ENCODE results near the gene PCDHGC5. TPM values are rescaled to one million over a fixed set of nuclear protein-coding genes. Genes with fewer than 3 reads are reported as not detected.

Gene PCDHGC5
- total RNA-seq, 1 donor from 2014 or later: 0.54 TPM

DNA sequence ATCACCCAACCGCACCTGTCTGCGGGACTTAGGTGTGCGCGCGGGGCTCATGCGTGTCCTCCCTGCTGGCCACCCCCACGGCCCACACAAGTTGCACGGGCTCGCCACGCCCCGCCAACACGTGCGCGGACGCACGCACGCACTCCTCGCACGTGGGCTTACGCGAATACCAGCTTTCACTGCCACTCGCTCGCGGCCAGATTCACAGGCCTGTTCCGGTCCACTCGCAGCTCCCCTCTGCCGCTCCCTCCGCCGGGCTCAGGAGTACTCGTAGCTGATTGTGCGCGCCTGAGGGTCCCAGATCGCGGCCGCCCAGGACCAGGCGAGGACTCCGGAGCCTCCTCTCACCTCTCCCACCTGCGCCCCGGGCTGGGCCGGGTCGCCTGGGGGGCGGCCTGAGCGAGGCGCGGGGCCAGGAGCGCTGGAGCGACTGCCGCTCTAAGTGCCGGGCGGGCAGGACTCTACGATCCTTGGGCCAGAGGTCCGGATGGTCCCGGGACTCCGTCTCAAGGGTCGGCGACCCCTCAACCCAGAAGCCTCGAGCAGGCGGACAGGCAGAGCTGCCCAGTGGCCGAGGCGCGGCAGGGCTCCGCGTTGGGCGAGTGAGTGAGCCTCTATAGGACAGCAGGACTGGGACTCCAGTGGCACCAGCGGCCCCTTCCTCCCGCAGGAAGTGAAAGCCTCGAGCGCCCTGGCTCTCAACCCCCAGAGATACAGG lies 3.4 kb downstream of the PCDHGC5 start:
- Histone ChIP-seq H3K27me3 (ENCODE audit: control insufficient read depth, insufficient read depth, low read length) (peaks cover 23% of the 10 kb centered on the region), H3K4me3 (ENCODE audit: low read depth, low read length) (no peak overlapping the region)
- DNase-seq (ENCODE audit: low read depth): no peak

GRCh38 chr5:141493500-141494422 lies 4.9 kb downstream of the PCDHGC5 start:
- TF ChIP-seq CTCF (IDR thresholded peaks at IDR 0.05; ENCODE audit: insufficient read depth, low read length, poor library complexity, severe bottlenecking): no peak
- no peak for DNase-seq (ENCODE audit: low read depth)
- Histone ChIP-seq H3K4me3 (ENCODE audit: low read depth, low read length) (no peak overlapping the region), H3K36me3 (ENCODE audit: control insufficient read depth, insufficient read depth, low read length) (no peaks in the 10 kb centered on the region), H3K27me3 (ENCODE audit: control insufficient read depth, insufficient read depth, low read length) (peaks cover 23% of the 10 kb centered on the region)

More for the DNA sequence above, 3.4 kb downstream of the PCDHGC5 start:
- TF ChIP-seq CTCF (IDR thresholded peaks at IDR 0.05; ENCODE audit: insufficient read depth, low read length, poor library complexity, severe bottlenecking): no peak
- H3K36me3 ChIP-seq (ENCODE audit: control insufficient read depth, insufficient read depth, low read length): no peaks in the 10 kb centered on the region

- DNase-seq (ENCODE audit: low read depth): no peak
- Histone ChIP-seq H3K27me3 (ENCODE audit: control insufficient read depth, insufficient read depth, low read length) (peaks cover 23% of the 10 kb centered on the region), H3K36me3 (ENCODE audit: control insufficient read depth, insufficient read depth, low read length) (no peaks in the 10 kb centered on the region), H3K4me3 (ENCODE audit: low read depth, low read length) (no peak overlapping the region)
- no peak for TF ChIP-seq CTCF (IDR thresholded peaks at IDR 0.05; ENCODE audit: insufficient read depth, low read length, poor library complexity, severe bottlenecking)
Measured at GRCh38 chr5:141494761-141495452, 6.0 kb downstream of the PCDHGC5 start.

DNA sequence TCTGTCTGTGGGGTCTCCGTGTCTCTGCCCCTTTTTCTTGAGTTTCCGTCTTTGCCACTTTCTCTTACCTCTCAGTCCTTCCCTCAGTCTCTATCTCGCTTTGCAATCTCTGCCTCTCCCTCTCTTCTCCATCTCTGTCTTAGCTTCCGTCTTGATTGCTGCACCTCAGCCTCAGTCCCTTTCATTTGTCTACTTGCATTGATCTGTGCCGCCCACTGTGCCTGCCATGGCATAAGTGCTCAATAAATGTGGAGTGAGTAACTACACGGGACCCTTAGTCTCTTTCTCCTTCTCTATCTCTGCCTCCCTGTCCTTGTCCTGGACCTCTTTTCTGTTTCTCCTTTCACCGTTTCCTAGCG lies 6.6 kb downstream of the PCDHGC5 start:
- no peaks in the 10 kb centered on the region for H3K36me3 ChIP-seq (ENCODE audit: control insufficient read depth, insufficient read depth, low read length)
- peaks cover 23% of the 10 kb centered on the region for H3K27me3 ChIP-seq (ENCODE audit: control insufficient read depth, insufficient read depth, low read length)
- TF ChIP-seq CTCF (IDR thresholded peaks at IDR 0.05; ENCODE audit: insufficient read depth, low read length, poor library complexity, severe bottlenecking): no peak
- DNase-seq (ENCODE audit: low read depth): no peak
- no peak overlapping the region for H3K4me3 ChIP-seq (ENCODE audit: low read depth, low read length)

DNA sequence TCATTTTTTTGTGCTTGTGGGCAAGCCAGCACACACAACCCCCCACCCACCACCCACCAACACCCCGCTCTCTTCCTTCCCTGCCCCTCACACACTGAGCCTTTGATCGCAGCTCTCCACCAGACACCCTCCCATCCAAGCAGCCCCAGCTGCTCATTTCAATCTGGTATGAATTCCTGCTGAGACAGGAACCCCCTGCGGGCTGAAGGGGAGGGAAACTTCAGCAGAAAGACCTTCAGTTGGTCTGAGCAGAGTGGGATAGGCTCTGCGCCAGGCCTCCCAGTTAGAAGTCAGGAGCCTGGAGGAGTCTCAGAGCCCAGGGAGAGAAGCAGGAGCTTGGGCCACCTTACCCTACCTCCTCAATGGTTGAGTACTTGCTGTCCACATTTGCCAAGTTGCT lies 7.2 kb downstream of the PCDHGC5 start:
- no peak overlapping the region for H3K4me3 ChIP-seq (ENCODE audit: low read depth, low read length)
- H3K36me3 ChIP-seq (ENCODE audit: control insufficient read depth, insufficient read depth, low read length): no peaks in the 10 kb centered on the region
- TF ChIP-seq CTCF (IDR thresholded peaks at IDR 0.05; ENCODE audit: insufficient read depth, low read length, poor library complexity, severe bottlenecking): no peak
- H3K27me3 ChIP-seq (ENCODE audit: control insufficient read depth, insufficient read depth, low read length): peaks cover 19% of the 10 kb centered on the region
- DNase-seq (ENCODE audit: low read depth): no peak
